Panc1 (cell line): Measurements from ENCODE around the gene ZMAT5. TPM values are rescaled to one million over a fixed set of nuclear protein-coding genes. Genes with fewer than 3 reads are reported as not detected.
A peak's percentile ranks its signal among the peaks of the same experiment; 100 is the strongest.

Experiments used
- ATAC-seq: fragments of 200-7000 bp; cut with Tn5 transposase; 2 replicates; pipeline ENCODE4 v1.9.1; 2020; ENCODE audit warnings: mild to moderate bottlenecking, moderate library complexity
- BruUV-seq: library from RNA; stranded (reverse); fragments of 400-500 nt; replicated peaks from 2 replicates; lab custom pipeline; 2021; lab: Mats Ljungman, UMichigan
- CTCF ChIA-PET: fragments of 300-600 bp; sonication (Branson Sonifier 250); formaldehyde crosslinking; loops from one replicate; lab custom pipeline; 2022; ENCODE audit warnings: antibody characterized with exemption; lab: Charles Lee
- POLR2A ChIA-PET: fragments of 300-600 bp; sonication (Branson Sonifier 250); formaldehyde crosslinking; loops from one replicate; lab custom pipeline; 2022; ENCODE audit warnings: antibody characterized with exemption; lab: Charles Lee
- DNase-seq: peaks from one replicate; pipeline ENCODE4 v3.0.0-alpha.2; 2010; ENCODE audit warnings: low read depth, low spot score
- H3K27ac ChIP-seq: 2 replicates; pipeline ENCODE4 v1.5.1; 2011; ENCODE audit warnings: mild to moderate bottlenecking, low read length, inconsistent platforms
- H3K27me3 ChIP-seq: fragments of 200-500 bp; sonication (Bioruptor generic); 2 replicates; pipeline ENCODE4 v1.6.0; 2014; ENCODE audit warnings: low read length, inconsistent platforms; ENCODE audit not compliant: control insufficient read depth, insufficient read depth
- H3K36me3 ChIP-seq: fragments of 200-500 bp; sonication (Bioruptor generic); 2 replicates; pipeline ENCODE4 v1.5.1; 2014; ENCODE audit warnings: inconsistent platforms, mild to moderate bottlenecking, low read length, moderate library complexity; ENCODE audit not compliant: control insufficient read depth, insufficient read depth
- H3K4me1 ChIP-seq: 2 replicates; pipeline ENCODE4 v1.5.1; 2011; ENCODE audit warnings: inconsistent platforms, mild to moderate bottlenecking, low read length, moderate library complexity; ENCODE audit not compliant: control insufficient read depth, insufficient read depth
- H3K4me3 ChIP-seq, 2 experiments: 2 replicates each; pipeline ENCODE4 v1.5.1; 2011 to 2012; ENCODE audit warnings: low read depth in 2 of 2, low read length in 2 of 2, mild to moderate bottlenecking in 2 of 2, inconsistent platforms in 1 of 2, moderate library complexity in 1 of 2
- H3K9me3 ChIP-seq: fragments of 200-500 bp; sonication (Bioruptor generic); 2 replicates; pipeline ENCODE4 v1.5.1; 2014; ENCODE audit warnings: low read depth, mild to moderate bottlenecking, inconsistent platforms, low read length, moderate library complexity; ENCODE audit not compliant: control insufficient read depth, insufficient read depth
- CTCF ChIP-seq: fragments of 450-650 bp; IDR thresholded peaks from 2 replicates; pipeline ENCODE4 v1.5.1; 2017; ENCODE audit warnings: mild to moderate bottlenecking
- POLR2AphosphoS5 ChIP-seq: IDR thresholded peaks from 2 replicates; pipeline ENCODE4 v1.6.1; 2012; ENCODE audit warnings: mild to moderate bottlenecking, low read depth, low read length, moderate library complexity
- REST ChIP-seq, 2 experiments: IDR thresholded peaks; 2 replicates each; pipeline ENCODE4 v1.6.1; 2011 to 2012; ENCODE audit warnings: low read depth in 2 of 2, control low read depth in 1 of 2, low read length in 1 of 2, mild to moderate bottlenecking in 1 of 2, moderate library complexity in 1 of 2; ENCODE audit not compliant: insufficient read depth in 1 of 2
- SIN3A ChIP-seq: IDR thresholded peaks from 2 replicates; pipeline ENCODE4 v1.6.1; 2012; ENCODE audit warnings: low read depth, mild to moderate bottlenecking, low read length, moderate library complexity, borderline replicate concordance; ENCODE audit not compliant: insufficient read depth
- TCF7L2 ChIP-seq: IDR thresholded peaks from 2 replicates; pipeline ENCODE4 v1.6.1; 2011; ENCODE audit warnings: mild to moderate bottlenecking, low read depth, low read length, inconsistent platforms
- in situ Hi-C: cut with HindIII; loops from 2 replicates; pipeline ENCODE4 v1.10.0; 2016; ENCODE audit warnings: low sequenced_read_pairs, low pct_unique_long_range_greater_than_20kb
- intact Hi-C: fragments of 100-400 bp; cut with micrococcal nuclease; formaldehyde crosslinking; loops from one replicate; pipeline ENCODE4 v1.10.0; 2022; ENCODE audit not compliant: unreplicated experiment
- total RNA-seq: library from RNA; stranded (reverse); gene quantifications from one replicate; pipeline ENCODE4 v1.2.1, GENCODE V29; 2021; ENCODE audit not compliant: unreplicated experiment

The ZMAT5 gene
- total RNA-seq, 1 experiment from 2014 or later = 22.4 TPM

GRCh38 chr22:29716814-29717545 lies 49.8 kb downstream of the ZMAT5 start:
- ATAC-seq = 0 out of 2 replicates have a peak, but pooled peaks have one; percentile 41
- no peaks in the 10 kb centered on the region for H3K27me3 ChIP-seq

GRCh38 chr22:29715705-29716104 lies 51.1 kb downstream of the ZMAT5 start:
- BruUV-seq = no TSS peak
- Histone ChIP-seq H3K4me1 (peaks cover 6% of the 10 kb centered on the region), H3K27ac (no peak overlapping the region), H3K27me3 (no peaks in the 10 kb centered on the region), H3K9me3 (no peaks in the 10 kb centered on the region), H3K4me3 (no peak overlapping the region), H3K36me3 (no peaks in the 10 kb centered on the region)
- TF ChIP-seq POLR2AphosphoS5 (no peak), TCF7L2 (no peak), CTCF (no peak), REST (IDR thresholded peaks at IDR 0.05; ENCODE audit: insufficient read depth in 1 of 2, low read depth in 2 of 2, low read length in 1 of 2) (no peak), SIN3A (no peak)
- ATAC-seq (no peak), DNase-seq (no peak)
- in situ Hi-C loops (no loop called here), intact Hi-C loops (no loop called here)
- POLR2A ChIA-PET = no interaction called here
- CTCF ChIA-PET = no interaction called here

More at GRCh38 chr22:29716814-29717545, 49.8 kb downstream of the ZMAT5 start:
- intact Hi-C loops = no loop called here
- Histone ChIP-seq H3K4me1 (no peaks in the 10 kb centered on the region), H3K27ac (no peak overlapping the region), H3K9me3 (no peaks in the 10 kb centered on the region), H3K4me3 (no peak overlapping the region), H3K36me3 (no peaks in the 10 kb centered on the region)
- no TSS peak for BruUV-seq
- TF ChIP-seq TCF7L2 (no peak), SIN3A (no peak), REST (IDR thresholded peaks at IDR 0.05; ENCODE audit: insufficient read depth in 1 of 2, low read depth in 2 of 2, low read length in 1 of 2) (peak; percentile 95 to 97)
- CTCF ChIA-PET = no interaction called here
- no peak for DNase-seq
- POLR2A ChIA-PET = no interaction called here
- in situ Hi-C loops = no loop called here
